CD8-positive, alpha-beta memory T cell (primary cell): Measurements from ENCODE around the gene DTNBP1. TPM values are rescaled to one million over a fixed set of nuclear protein-coding genes. Genes with fewer than 3 reads are reported as not detected.

Experiments
- CTCF ChIA-PET: fragments of 350-600 bp; sonication (Branson Sonifier 250); formaldehyde crosslinking; loops from one replicate; lab custom pipeline; 2021; ENCODE audit warnings: antibody characterized with exemption; lab: Charles Lee
- POLR2A ChIA-PET: fragments of 350-600 bp; sonication (Branson Sonifier 250); formaldehyde crosslinking; loops from one replicate; lab custom pipeline; 2021; ENCODE audit warnings: antibody characterized with exemption; lab: Charles Lee
- DNase-seq, 5 donors: peaks; one replicate each; pipeline versions ENCODE4 v3.0.0 to v3.0.0-alpha.2; 2020 to 2022; ENCODE audit warnings: mixed read lengths in 1 of 5
- H3K27ac ChIP-seq: one replicate; pipeline ENCODE4 v1.7.0; 2013; ENCODE audit warnings: low read depth, mild to moderate bottlenecking, low read length, moderate library complexity
- H3K27me3 ChIP-seq: 2 replicates; pipeline ENCODE4 v1.7.0; 2013; ENCODE audit warnings: low read length, mild to moderate bottlenecking; ENCODE audit not compliant: insufficient read depth, poor library complexity, severe bottlenecking
- H3K36me3 ChIP-seq: 2 replicates; pipeline ENCODE4 v1.7.0; 2013; ENCODE audit warnings: mild to moderate bottlenecking, low read length, moderate library complexity; ENCODE audit not compliant: insufficient read depth
- H3K4me1 ChIP-seq: 2 replicates; pipeline ENCODE4 v1.7.0; 2013; ENCODE audit warnings: mild to moderate bottlenecking, low read length, moderate library complexity; ENCODE audit not compliant: insufficient read depth
- H3K4me3 ChIP-seq: 2 replicates; pipeline ENCODE4 v1.7.0; 2013; ENCODE audit warnings: mild to moderate bottlenecking, low read length
- H3K9me3 ChIP-seq: 2 replicates; pipeline ENCODE4 v1.7.0; 2013; ENCODE audit warnings: mild to moderate bottlenecking, low read length
- H3K27ac Mint-ChIP-seq, 8 donors: one replicate each; pipeline ENCODE4 v1.8.0; 2020 to 2021; ENCODE audit warnings: mixed read lengths in 8 of 8, mild to moderate bottlenecking in 6 of 8, inconsistent platforms in 3 of 8, moderate library complexity in 3 of 8
- H3K27me3 Mint-ChIP-seq, 2 donors: one replicate each; pipeline ENCODE4 v1.8.0; 2020 to 2021; ENCODE audit warnings: mixed read lengths in 2 of 2, mild to moderate bottlenecking in 1 of 2, moderate library complexity in 1 of 2
- H3K36me3 Mint-ChIP-seq, 3 donors: one replicate each; pipeline ENCODE4 v1.8.0; 2020 to 2021; ENCODE audit warnings: mixed read lengths in 3 of 3, inconsistent platforms in 1 of 3, mild to moderate bottlenecking in 1 of 3
- H3K4me1 Mint-ChIP-seq, 3 donors: one replicate each; pipeline ENCODE4 v1.8.0; 2020 to 2021; ENCODE audit warnings: mixed read lengths in 3 of 3, inconsistent platforms in 1 of 3, mild to moderate bottlenecking in 1 of 3
- H3K4me3 Mint-ChIP-seq, 7 donors: one replicate each; pipeline ENCODE4 v1.8.0; 2020 to 2021; ENCODE audit warnings: mixed read lengths in 7 of 7, mild to moderate bottlenecking in 6 of 7, moderate library complexity in 4 of 7, inconsistent platforms in 2 of 7
- H3K9me3 Mint-ChIP-seq, 5 donors: one replicate each; pipeline ENCODE4 v1.8.0; 2020 to 2022; ENCODE audit warnings: mixed read lengths in 5 of 5, mild to moderate bottlenecking in 3 of 5, moderate library complexity in 2 of 5, inconsistent platforms in 1 of 5
- polyA plus RNA-seq: library from polyadenylated mRNA; unstranded; fragments of 300-500 nt; fragmentation: Illumina TruSeq; gene quantifications from one replicate; pipeline ENCODE4 v1.2.3, GENCODE V29; 2021
- total RNA-seq, 2 experiments: library from RNA; stranded (reverse); gene quantifications; one replicate each; pipeline ENCODE4 v1.2.3, GENCODE V29; 2021

DTNBP1 gene
- total and polyA plus RNA-seq, 3 experiments from 2014 or later: 14.6 to 37.3 (median 15.5) TPM

- no peak for DNase-seq
- peak overlapping the region in 2 of 8 donors; percentile 21 to 73 for H3K27ac Mint-ChIP-seq
- H3K36me3 Mint-ChIP-seq: peaks cover 7 to 93% (median 40%) of the 10 kb centered on the region in 3 donors
- no peaks in the 10 kb centered on the region for H3K9me3 Mint-ChIP-seq
- H3K4me1 Mint-ChIP-seq: peaks cover 0 to 4% (median 0%) of the 10 kb centered on the region in 3 donors
- H3K27me3 ChIP-seq: no peaks in the 10 kb centered on the region
- no peak overlapping the region for H3K4me3 ChIP-seq
- peaks cover 11% of the 10 kb centered on the region for H3K36me3 ChIP-seq
- no peaks in the 10 kb centered on the region for H3K4me1 ChIP-seq
- no peak overlapping the region for H3K27ac ChIP-seq
- H3K27me3 Mint-ChIP-seq: peaks cover 0 to 6% of the 10 kb centered on the region in 2 donors
- H3K9me3 ChIP-seq: no peaks in the 10 kb centered on the region
- CTCF ChIA-PET: no interaction called here
- POLR2A ChIA-PET: no interaction called here
- no peak overlapping the region for H3K4me3 Mint-ChIP-seq
Measured at GRCh38 chr6:15516378-15516777, 146.4 kb downstream of the DTNBP1 start.

GRCh38 chr6:15515660-15516375, 147.0 kb downstream of the DTNBP1 start:
- ChIA-PET CTCF (no interaction called here), POLR2A (no interaction called here)
- no peaks in the 10 kb centered on the region for H3K4me1 ChIP-seq
- H3K9me3 Mint-ChIP-seq: no peaks in the 10 kb centered on the region
- H3K27me3 Mint-ChIP-seq: peaks cover 0 to 6% of the 10 kb centered on the region in 2 donors
- no peak overlapping the region for H3K27ac ChIP-seq
- H3K4me1 Mint-ChIP-seq: peaks cover 0 to 4% (median 0%) of the 10 kb centered on the region in 3 donors
- no peaks in the 10 kb centered on the region for H3K27me3 ChIP-seq
- peaks cover 17% of the 10 kb centered on the region for H3K36me3 ChIP-seq
- peak overlapping the region in 1 of 7 donors; percentile 29 for H3K4me3 Mint-ChIP-seq
- H3K9me3 ChIP-seq: no peaks in the 10 kb centered on the region
- peaks cover 7 to 94% (median 40%) of the 10 kb centered on the region in 3 donors for H3K36me3 Mint-ChIP-seq
- H3K27ac Mint-ChIP-seq: peak overlapping the region in 2 of 8 donors; percentile 18 to 73
- DNase-seq: no peak
- no peak overlapping the region for H3K4me3 ChIP-seq

GRCh38 chr6:15515226-15515625, 147.6 kb downstream of the DTNBP1 start:
- no peaks in the 10 kb centered on the region for H3K4me1 ChIP-seq
- Mint-ChIP-seq H3K27ac (peak overlapping the region in 5 of 8 donors; percentile 24 to 81 (median 52)), H3K36me3 (peaks cover 7 to 94% (median 35%) of the 10 kb centered on the region in 3 donors), H3K4me1 (peaks cover 0 to 4% (median 0%) of the 10 kb centered on the region in 3 donors), H3K4me3 (no peak overlapping the region), H3K27me3 (peaks cover 0 to 6% of the 10 kb centered on the region in 2 donors), H3K9me3 (no peaks in the 10 kb centered on the region)
- H3K9me3 ChIP-seq: no peaks in the 10 kb centered on the region
- ChIA-PET POLR2A (interaction anchor here (0.5 kb wide), 1 partner anchor 38 kb away, joined by 4 read pairs; no protein-coding TSS in a partner anchor), CTCF (no interaction called here)
- no peak for DNase-seq
- H3K27ac ChIP-seq: no peak overlapping the region
- H3K36me3 ChIP-seq: peaks cover 22% of the 10 kb centered on the region
- no peaks in the 10 kb centered on the region for H3K27me3 ChIP-seq
- no peak overlapping the region for H3K4me3 ChIP-seq

- H3K27me3 ChIP-seq: no peaks in the 10 kb centered on the region
- H3K27me3 Mint-ChIP-seq: peaks cover 0 to 6% of the 10 kb centered on the region in 2 donors
- ChIA-PET POLR2A (interaction anchor here (0.6 kb wide), 1 partner anchor 93 kb away, joined by 3 read pairs; no protein-coding TSS in a partner anchor), CTCF (no interaction called here)
- H3K36me3 Mint-ChIP-seq: peaks cover under 1 to 94% (median 28%) of the 10 kb centered on the region in 3 donors
- H3K9me3 ChIP-seq: no peaks in the 10 kb centered on the region
- H3K4me3 Mint-ChIP-seq: peak overlapping the region in 1 of 7 donors; percentile 36
- H3K27ac Mint-ChIP-seq: peak overlapping the region in 5 of 8 donors; percentile 52 to 96 (median 81)
- DNase-seq: no peak
- peaks cover 0 to 5% (median 0%) of the 10 kb centered on the region in 3 donors for H3K4me1 Mint-ChIP-seq
- H3K4me1 ChIP-seq: no peaks in the 10 kb centered on the region
- H3K4me3 ChIP-seq: no peak overlapping the region
- H3K27ac ChIP-seq: no peak overlapping the region
- peaks cover 24% of the 10 kb centered on the region for H3K36me3 ChIP-seq
- H3K9me3 Mint-ChIP-seq: no peaks in the 10 kb centered on the region
Measured at GRCh38 chr6:15513801-15514711, 148.8 kb downstream of the DTNBP1 start.

GRCh38 chr6:15513131-15513771, 149.6 kb downstream of the DTNBP1 start:
- H3K27ac Mint-ChIP-seq: peak overlapping the region in 1 of 8 donors; percentile 85
- H3K4me3 Mint-ChIP-seq: no peak overlapping the region
- H3K4me1 Mint-ChIP-seq: peaks cover 0 to 5% (median 0%) of the 10 kb centered on the region in 3 donors
- POLR2A ChIA-PET: interaction anchor here (0.6 kb wide), 1 partner anchor 92 kb away, joined by 3 read pairs; no protein-coding TSS in a partner anchor
- CTCF ChIA-PET: no interaction called here
- peaks cover 0 to 6% of the 10 kb centered on the region in 2 donors for H3K27me3 Mint-ChIP-seq
- no peak overlapping the region for H3K4me3 ChIP-seq
- no peaks in the 10 kb centered on the region for H3K4me1 ChIP-seq
- H3K36me3 Mint-ChIP-seq: peaks cover 0 to 94% (median 30%) of the 10 kb centered on the region in 3 donors
- H3K9me3 ChIP-seq: no peaks in the 10 kb centered on the region
- no peaks in the 10 kb centered on the region for H3K9me3 Mint-ChIP-seq
- no peak for DNase-seq
- H3K27me3 ChIP-seq: no peaks in the 10 kb centered on the region
- no peak overlapping the region for H3K27ac ChIP-seq
- peaks cover 32% of the 10 kb centered on the region for H3K36me3 ChIP-seq

GRCh38 chr6:15512721-15513120, 150.1 kb downstream of the DTNBP1 start:
- Mint-ChIP-seq H3K36me3 (peaks cover 0 to 92% (median 28%) of the 10 kb centered on the region in 3 donors), H3K27ac (peak overlapping the region in 3 of 8 donors; percentile 17 to 47 (median 36)), H3K9me3 (no peaks in the 10 kb centered on the region), H3K4me1 (peaks cover 0 to 5% (median 0%) of the 10 kb centered on the region in 3 donors), H3K4me3 (no peak overlapping the region), H3K27me3 (peaks cover 0 to 6% of the 10 kb centered on the region in 2 donors)
- H3K27ac ChIP-seq: no peak overlapping the region
- no peak for DNase-seq
- H3K27me3 ChIP-seq: no peaks in the 10 kb centered on the region
- POLR2A ChIA-PET: no interaction called here
- no peak overlapping the region for H3K4me3 ChIP-seq
- H3K9me3 ChIP-seq: no peaks in the 10 kb centered on the region
- CTCF ChIA-PET: no interaction called here
- H3K4me1 ChIP-seq: no peaks in the 10 kb centered on the region
- H3K36me3 ChIP-seq: peaks cover 32% of the 10 kb centered on the region

GRCh38 chr6:15512126-15512525, 150.7 kb downstream of the DTNBP1 start:
- POLR2A ChIA-PET: no interaction called here
- no peak overlapping the region for H3K4me3 Mint-ChIP-seq
- peaks cover 0 to 7% (median 0%) of the 10 kb centered on the region in 3 donors for H3K4me1 Mint-ChIP-seq
- H3K27ac Mint-ChIP-seq: peak overlapping the region in 4 of 8 donors; percentile 36 to 63 (median 48)
- Histone ChIP-seq H3K4me1 (no peaks in the 10 kb centered on the region), H3K9me3 (no peaks in the 10 kb centered on the region), H3K27me3 (no peaks in the 10 kb centered on the region), H3K36me3 (peaks cover 33% of the 10 kb centered on the region), H3K27ac (no peak overlapping the region), H3K4me3 (no peak overlapping the region)
- no peak for DNase-seq
- H3K36me3 Mint-ChIP-seq: peaks cover 0 to 92% (median 28%) of the 10 kb centered on the region in 3 donors
- H3K27me3 Mint-ChIP-seq: peaks cover 0 to 6% of the 10 kb centered on the region in 2 donors
- CTCF ChIA-PET: no interaction called here
- no peaks in the 10 kb centered on the region for H3K9me3 Mint-ChIP-seq
